Measurements from ENCODE around the gene SLC25A24. TPM values are rescaled to one million over a fixed set of nuclear protein-coding genes. Genes with fewer than 3 reads are reported as not detected.
A peak's percentile ranks its signal among the peaks of the same experiment; 100 is the strongest.

SLC25A24 gene
- total RNA-seq, 2 experiments from 2014 or later = 7.4 to 8.2 TPM

DNA sequence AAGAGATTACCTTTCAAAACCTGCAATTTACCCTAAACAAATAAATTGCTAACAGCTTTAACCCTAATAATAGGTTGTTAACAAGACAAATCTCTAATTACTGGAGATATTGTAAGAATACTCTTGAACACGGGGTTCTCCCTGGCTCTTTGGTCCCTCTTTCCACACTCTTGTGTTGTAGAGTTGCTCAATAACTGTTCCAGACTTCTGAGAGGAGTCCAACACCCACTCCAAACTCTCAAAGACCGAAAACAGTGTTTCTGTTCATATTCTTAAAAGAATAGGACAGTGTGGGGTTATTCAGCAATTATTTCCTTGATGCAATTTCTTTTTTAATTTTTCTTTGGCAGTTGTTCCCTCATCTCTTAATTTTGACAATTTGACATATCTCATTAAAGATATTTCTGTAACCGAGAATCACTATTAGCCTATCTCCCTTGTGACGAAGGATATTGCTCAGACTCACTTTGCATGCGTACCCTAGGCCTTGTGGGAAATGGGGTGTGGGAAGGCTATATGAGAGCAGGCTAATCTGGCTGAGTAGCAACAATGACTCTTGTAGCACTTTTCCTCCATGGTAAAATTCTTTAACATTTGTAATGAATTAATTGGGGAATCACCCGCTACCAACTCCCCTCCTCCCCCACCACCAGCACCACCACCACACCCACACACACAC is 90.7 kb downstream of the SLC25A24 start:
- Mint-ChIP-seq H3K4me1 (ENCODE audit: low read depth) (peaks cover 10% of the 10 kb centered on the region), H3K27ac (no peak overlapping the region)
- CTCF ChIA-PET = interaction anchor here (3.3 kb wide), 1 partner anchor 16 kb away, joined by 17 read pairs; no protein-coding TSS in a partner anchor

GRCh38 chr1:108108119-108108518 is 92.0 kb downstream of the SLC25A24 start:
- H3K9me3 Mint-ChIP-seq = peaks cover 6% of the 10 kb centered on the region
- ChIA-PET POLR2A (no interaction called here), CTCF (interaction anchor here (1.2 to 3.3 kb wide), 2 partner anchors 17 to 326 kb away, joined by 4 to 17 read pairs; no protein-coding TSS in a partner anchor)
- no peak for TF ChIP-seq CTCF (IDR thresholded peaks at IDR 0.05)
- no peaks in the 10 kb centered on the region for H3K36me3 Mint-ChIP-seq (ENCODE audit: low read depth)
- no peak overlapping the region for H3K4me3 Mint-ChIP-seq
- DNase-seq = no peak
- peaks cover 12% of the 10 kb centered on the region for H3K4me1 Mint-ChIP-seq (ENCODE audit: low read depth)
- no peak overlapping the region for H3K27ac Mint-ChIP-seq
- ATAC-seq = no peak
- intact Hi-C loops (cut with micrococcal nuclease) = no loop called here
- H3K27me3 Mint-ChIP-seq = no peaks in the 10 kb centered on the region

More for the DNA sequence above, 90.7 kb downstream of the SLC25A24 start:
- Mint-ChIP-seq H3K27me3 (no peaks in the 10 kb centered on the region), H3K9me3 (peaks cover 2% of the 10 kb centered on the region), H3K4me3 (no peak overlapping the region), H3K36me3 (ENCODE audit: low read depth) (no peaks in the 10 kb centered on the region)
- TF ChIP-seq CTCF (IDR thresholded peaks at IDR 0.05) = no peak
- DNase-seq (no peak), ATAC-seq (no peak)
- intact Hi-C loops (cut with micrococcal nuclease) = no loop called here
- POLR2A ChIA-PET = no interaction called here

- peak; percentile 58 for DNase-seq
- H3K9me3 Mint-ChIP-seq = peaks cover 7% of the 10 kb centered on the region
- no peaks in the 10 kb centered on the region for H3K27me3 Mint-ChIP-seq
- peak overlapping the region; percentile 64 for H3K27ac Mint-ChIP-seq
- no peak overlapping the region for H3K4me3 Mint-ChIP-seq
- peak; percentile 95 for ATAC-seq
- intact Hi-C loops (cut with micrococcal nuclease) = no loop called here
- POLR2A ChIA-PET = no interaction called here
- no peaks in the 10 kb centered on the region for H3K36me3 Mint-ChIP-seq (ENCODE audit: low read depth)
- no peak for TF ChIP-seq CTCF (IDR thresholded peaks at IDR 0.05)
- CTCF ChIA-PET = interaction anchor here (1.2 to 3.3 kb wide), 2 partner anchors 18 to 325 kb away, joined by 4 to 17 read pairs; no protein-coding TSS in a partner anchor
- peaks cover 14% of the 10 kb centered on the region for H3K4me1 Mint-ChIP-seq (ENCODE audit: low read depth)
Observed at GRCh38 chr1:108107658-108108057, 92.5 kb downstream of the SLC25A24 start.

GRCh38 chr1:108106775-108107174 is 93.4 kb downstream of the SLC25A24 start:
- ATAC-seq = no peak
- DNase-seq = no peak
- H3K36me3 Mint-ChIP-seq (ENCODE audit: low read depth) = no peaks in the 10 kb centered on the region
- ChIA-PET CTCF (interaction anchor here (0.8 to 3.3 kb wide), 4 partner anchors 12 to 322 kb away, joined by 3 to 17 read pairs (median 4); no protein-coding TSS in a partner anchor), POLR2A (interaction anchor here (1.0 kb wide), 1 partner anchor 9 kb away, joined by 3 read pairs; no protein-coding TSS in a partner anchor)
- intact Hi-C loops (cut with micrococcal nuclease) = no loop called here
- H3K9me3 Mint-ChIP-seq = peaks cover 5% of the 10 kb centered on the region
- no peak overlapping the region for H3K4me3 Mint-ChIP-seq
- H3K4me1 Mint-ChIP-seq (ENCODE audit: low read depth) = peaks cover 14% of the 10 kb centered on the region
- no peak for TF ChIP-seq CTCF (IDR thresholded peaks at IDR 0.05)
- no peak overlapping the region for H3K27ac Mint-ChIP-seq
- no peaks in the 10 kb centered on the region for H3K27me3 Mint-ChIP-seq

- Mint-ChIP-seq H3K27me3 (no peaks in the 10 kb centered on the region), H3K36me3 (ENCODE audit: low read depth) (no peaks in the 10 kb centered on the region), H3K4me3 (no peak overlapping the region), H3K9me3 (peaks cover 5% of the 10 kb centered on the region), H3K27ac (no peak overlapping the region), H3K4me1 (ENCODE audit: low read depth) (peaks cover 16% of the 10 kb centered on the region)
- POLR2A ChIA-PET = no interaction called here
- no peak for DNase-seq
- CTCF ChIA-PET = no interaction called here
- intact Hi-C loops (cut with micrococcal nuclease) = no loop called here
- no peak for TF ChIP-seq CTCF (IDR thresholded peaks at IDR 0.05)
- no peak for ATAC-seq
Observed at GRCh38 chr1:108100148-108100547, 100.0 kb downstream of the SLC25A24 start.

Measured in activated CD8-positive, alpha-beta T cell treated with anti-CD3 and anti-CD28 coated beads for 36 hours (primary cell).